Measurements from ENCODE around the gene MAVS.
A peak's percentile ranks its signal among the peaks of the same experiment; 100 is the strongest.

Gene MAVS

GRCh38 chr20:3846740-3847428, at the start of gene MAVS:
Gene MAVS (plus strand): TSS chr20:3846834. CDS start chr20:3854625, 7,791 bp downstream.
- peak; percentile 78 to 80 for DNase-seq

- DNase-seq, result no peak
These were observed 49.4 kb upstream of the MAVS start for GRCh38 chr20:3797226-3797545.

DNA sequence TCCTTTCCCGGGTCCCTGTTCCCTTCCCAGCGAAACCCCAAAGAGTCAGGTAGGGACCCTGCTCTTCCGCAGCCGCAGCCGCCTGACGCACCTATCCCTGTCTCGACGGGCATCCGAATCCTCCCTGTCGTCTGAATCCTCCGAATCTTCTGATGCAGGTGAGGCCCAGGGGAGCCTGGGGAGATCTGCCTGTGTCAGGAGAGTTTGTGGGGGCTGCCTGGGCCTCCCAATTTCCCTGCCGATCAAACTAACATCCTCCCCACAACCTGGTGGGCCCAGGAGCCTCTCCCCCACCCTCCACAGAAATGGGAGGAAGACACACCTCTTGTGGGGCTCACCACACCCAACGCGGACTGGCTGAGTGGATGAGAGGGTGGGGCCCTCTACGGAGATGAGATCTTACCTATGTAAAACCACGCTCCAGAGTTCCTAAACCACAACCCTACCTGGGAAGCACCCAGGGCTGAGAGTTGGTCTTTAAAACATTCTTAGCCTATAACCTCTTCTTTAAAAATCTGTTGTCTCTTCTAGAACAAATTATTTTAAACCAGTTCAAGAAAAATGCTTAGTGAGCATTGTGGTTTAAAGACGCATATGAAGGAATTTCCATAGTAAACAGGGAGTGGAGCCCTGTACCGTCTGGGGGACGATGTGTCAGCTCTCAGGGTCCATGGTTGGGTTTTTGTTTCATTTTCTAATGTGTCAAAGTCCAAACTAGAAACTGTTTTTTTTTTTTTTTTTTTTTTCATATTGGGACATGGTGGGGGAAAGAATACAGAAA, 48.9 kb upstream of the MAVS start:
- no peak for DNase-seq

DNA sequence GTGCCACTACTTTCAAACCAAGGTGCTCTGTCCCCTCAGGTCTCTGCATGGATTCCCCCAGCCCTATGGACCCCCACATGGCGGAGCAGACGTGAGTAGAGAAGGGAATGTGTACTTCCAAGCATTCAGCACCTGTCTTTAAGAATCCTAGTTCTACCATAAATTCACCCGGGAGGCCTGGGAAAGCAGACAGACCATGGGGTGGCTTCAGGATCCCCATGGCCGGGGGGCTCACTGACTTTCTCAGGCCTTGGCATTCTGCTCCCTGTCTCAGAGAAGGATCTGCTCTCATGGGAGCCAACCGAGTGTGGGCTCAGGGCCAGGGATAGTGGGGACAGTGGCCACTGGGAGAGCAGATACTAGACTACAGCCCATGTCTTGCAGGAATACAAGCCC, 48.3 kb upstream of the MAVS start:
- DNase-seq, result no peak

DNA sequence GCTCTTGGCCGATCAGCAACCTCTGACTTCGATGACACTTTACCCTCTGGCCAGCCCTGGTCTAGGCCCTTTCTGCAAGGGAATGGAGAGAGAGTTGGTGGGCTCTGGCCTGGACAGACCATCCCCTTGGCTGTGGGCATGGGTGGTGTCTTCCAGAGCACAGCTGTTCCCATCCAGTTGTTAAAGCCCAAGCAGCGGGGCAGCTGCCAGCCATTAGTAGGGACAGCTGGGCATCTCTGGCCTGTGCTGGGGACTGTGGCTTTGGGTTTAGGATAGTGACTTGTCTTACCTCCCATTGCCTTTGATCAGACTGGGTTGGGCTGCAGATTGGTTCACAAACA, 47.8 kb upstream of the MAVS start:
- no peak for DNase-seq

DNA sequence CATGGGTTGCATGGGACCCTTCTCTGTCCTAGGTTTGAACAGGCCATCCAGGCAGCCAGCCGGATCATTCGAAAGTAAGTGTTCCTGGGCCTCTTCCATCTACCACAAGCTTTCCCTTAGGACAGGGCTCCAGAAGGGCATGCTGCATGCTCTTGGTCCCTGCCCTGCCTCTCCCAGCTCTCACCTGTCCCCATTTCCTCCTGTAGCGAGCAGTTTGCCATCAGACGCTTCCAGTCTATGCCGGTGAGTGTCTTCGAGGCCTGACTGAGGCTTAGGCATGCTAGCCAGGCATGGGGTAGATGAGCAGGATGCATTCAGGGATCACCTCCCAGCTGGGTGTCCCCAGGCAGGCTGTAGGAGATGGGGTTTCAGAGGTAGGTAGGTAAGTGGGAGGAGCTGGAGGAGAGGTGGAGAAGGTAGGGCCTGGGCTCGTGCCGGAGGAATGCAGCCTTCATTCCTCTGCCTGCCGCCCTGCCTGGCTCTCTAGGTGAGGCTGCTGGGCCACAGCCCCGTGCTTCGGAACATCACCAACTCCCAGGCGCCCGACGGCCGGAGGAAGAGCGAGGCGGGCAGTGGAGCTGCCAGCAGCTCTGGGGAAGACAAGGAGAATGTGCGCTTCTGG, 46.3 kb upstream of the MAVS start:
- DNase-seq, result no peak

DNA sequence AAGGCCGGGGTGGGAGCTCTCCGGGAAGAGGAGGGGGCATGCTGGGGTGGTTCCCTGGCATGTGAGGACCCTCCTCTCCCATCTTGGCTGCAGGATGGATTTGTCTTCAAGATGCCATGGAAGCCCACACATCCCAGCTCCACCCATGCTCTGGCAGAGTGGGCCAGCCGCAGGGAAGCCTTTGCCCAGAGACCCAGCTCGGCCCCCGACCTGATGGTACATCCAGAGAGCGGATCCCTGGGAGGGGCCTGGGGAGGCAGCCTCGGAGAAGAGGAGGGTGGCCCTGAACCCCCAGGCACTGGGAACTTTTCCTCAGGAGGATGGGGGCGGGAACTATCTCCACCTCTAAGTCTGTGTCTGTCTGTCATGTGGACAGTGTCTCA, 45.8 kb upstream of the MAVS start:
- no peak for DNase-seq

GRCh38 chr20:3801299-3801698, 45.3 kb upstream of the MAVS start:
- DNase-seq, result no peak

- no peak for DNase-seq
These were observed 44.8 kb upstream of the MAVS start for GRCh38 chr20:3801846-3802245.

GRCh38 chr20:3802524-3803239, 44.0 kb upstream of the MAVS start:
- no peak for DNase-seq

- no peak for DNase-seq
These were observed 43.3 kb upstream of the MAVS start for GRCh38 chr20:3803289-3803688.

GRCh38 chr20:3803854-3804253, 42.8 kb upstream of the MAVS start:
- DNase-seq, result no peak

GRCh38 chr20:3804254-3804751, 42.3 kb upstream of the MAVS start:
- DNase-seq, result no peak

DNA sequence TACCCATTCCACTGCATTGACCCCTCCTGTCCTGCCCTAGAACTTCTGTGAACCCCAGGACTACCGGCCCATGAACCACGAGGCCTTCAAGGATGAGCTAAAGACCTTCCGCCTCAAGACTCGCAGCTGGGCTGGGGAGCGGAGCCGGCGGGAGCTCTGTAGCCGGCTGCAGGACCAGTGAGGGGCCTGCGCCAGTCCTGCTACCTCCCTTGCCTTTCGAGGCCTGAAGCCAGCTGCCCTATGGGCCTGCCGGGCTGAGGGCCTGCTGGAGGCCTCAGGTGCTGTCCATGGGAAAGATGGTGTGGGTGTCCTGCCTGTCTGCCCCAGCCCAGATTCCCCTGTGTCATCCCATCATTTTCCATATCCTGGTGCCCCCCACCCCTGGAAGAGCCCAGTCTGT, 41.9 kb upstream of the MAVS start:
- no peak for DNase-seq

DNA sequence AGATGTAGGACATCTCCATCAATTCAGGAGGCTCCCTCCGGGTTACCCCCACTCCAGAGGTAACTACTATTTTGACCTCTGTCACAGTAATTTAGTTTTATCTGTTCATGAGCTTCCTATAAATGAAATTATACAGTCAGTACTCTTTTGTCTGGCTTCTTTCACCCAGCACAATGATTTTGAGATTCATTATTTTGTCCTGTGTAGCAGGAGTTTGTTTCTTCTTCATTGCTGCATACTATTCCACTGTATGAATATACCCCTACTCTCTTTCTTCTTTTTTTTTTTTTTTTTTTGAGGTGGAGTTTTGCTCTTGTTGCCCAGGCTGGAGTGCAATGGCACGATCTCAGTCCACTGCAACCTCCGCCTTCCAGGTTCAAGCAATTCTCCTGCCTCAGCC, 38.1 kb upstream of the MAVS start:
- no peak for DNase-seq

DNA sequence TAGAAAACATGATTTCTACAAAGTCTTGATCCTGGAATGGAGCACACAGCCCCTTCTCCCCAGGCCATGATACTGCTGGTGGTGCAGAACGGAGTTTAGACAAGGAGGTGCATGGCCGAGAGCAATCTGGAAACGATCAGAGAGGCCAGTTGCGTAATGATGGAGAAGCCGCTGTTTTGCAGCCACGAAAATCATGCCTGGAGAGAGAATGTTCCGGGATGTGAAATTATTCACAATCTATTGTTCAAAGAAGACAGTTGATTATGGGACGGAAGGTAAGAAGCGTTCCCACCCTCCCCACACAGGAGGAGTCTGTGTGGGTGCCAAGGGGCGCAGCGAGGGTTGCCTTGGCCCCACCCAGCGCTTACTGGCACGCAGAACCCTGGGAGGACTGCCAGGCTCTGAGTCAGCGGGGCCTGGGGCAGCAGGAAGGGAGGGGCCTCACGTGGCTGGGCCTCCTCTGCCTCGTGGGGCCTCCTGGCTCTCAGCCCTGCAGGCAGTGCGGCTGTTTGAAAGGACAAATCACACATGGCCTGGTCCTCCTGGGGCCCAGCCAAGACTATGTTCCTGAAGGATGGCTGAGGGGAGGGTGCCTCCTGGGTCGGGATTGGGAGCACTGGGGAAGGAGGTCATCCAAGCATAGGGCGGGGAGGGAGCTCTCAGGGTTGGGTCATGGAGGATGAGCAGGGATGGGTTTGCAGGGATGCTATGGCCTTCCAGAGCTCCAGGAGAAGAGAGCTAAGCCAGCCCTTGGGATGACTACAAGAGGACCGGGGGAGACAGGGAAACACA, 35.0 kb upstream of the MAVS start:
- DNase-seq, result peak; percentile 91 to 93

DNA sequence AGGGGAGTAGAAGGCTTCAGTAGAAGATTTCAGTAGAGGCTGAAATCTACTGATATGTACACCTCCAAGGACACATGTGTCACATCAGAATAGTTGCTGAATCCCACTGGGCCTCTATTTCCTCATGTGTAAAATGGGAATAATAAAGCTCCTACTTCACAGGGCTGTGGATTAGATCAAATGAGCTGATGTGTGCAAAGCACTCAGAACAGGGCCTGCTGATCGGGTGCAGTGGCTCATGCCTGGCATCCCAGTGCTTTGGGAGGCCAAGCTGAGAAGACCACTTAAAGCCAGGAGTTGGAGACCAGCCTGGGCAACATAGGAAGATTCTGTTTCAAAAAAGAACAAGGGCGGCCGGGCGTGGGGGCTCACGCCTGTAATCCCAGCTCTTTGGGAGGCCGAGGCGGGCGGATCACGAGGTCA, 34.4 kb upstream of the MAVS start:
- DNase-seq, result no peak

GRCh38 chr20:3812975-3813847, 33.4 kb upstream of the MAVS start:
- DNase-seq, result no peak

- DNase-seq, result no peak
These were observed 32.6 kb upstream of the MAVS start for GRCh38 chr20:3813848-3814581.

DNA sequence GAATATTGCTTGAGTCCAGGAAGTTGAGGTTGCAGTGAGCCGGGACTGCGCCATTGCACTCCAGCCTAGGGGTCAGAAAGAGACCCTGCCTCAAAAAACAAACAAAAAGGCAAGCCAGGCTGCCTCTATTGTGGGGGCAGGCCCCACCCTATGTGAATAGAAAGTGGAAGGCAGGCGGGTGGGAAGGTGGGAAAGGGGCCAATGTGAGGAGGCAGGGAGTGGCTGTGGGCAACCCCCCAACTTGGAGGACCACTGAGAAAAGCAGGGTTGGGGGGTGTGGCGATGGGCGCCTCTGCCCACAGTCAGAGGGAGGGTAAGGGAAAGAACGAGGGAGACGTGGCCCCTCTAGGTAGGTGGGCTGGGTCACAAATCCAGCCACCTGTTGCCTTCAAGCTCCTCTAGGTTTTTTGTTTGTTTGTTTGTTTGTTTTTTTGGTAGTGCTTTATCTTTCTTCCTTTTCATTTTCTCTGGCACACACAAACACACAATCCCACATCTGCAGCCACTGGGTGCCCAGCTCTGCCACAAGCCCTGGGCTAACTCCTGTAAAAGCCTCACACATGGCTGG, 31.6 kb upstream of the MAVS start:
- no peak for DNase-seq

Measured in activated CD4-positive, alpha-beta T cell treated with anti-CD3 and anti-CD28 coated beads, Interleukin-2, amount 50 U/mL, for 4 hours (primary cell).